B cell (primary cell): ENCODE results near the gene TRIM52. TPM values are rescaled to one million over a fixed set of nuclear protein-coding genes. Genes with fewer than 3 reads are reported as not detected.

Source experiments
- ATAC-seq: fragments of 200-7000 bp; cut with Tn5 transposase; one replicate; pipeline ENCODE4 v1.10.0; 2021; ENCODE audit warnings: low read depth, mild to moderate bottlenecking, moderate number of reproducible peaks, moderate library complexity
- CTCF ChIA-PET: fragments of 350-600 bp; sonication (Branson Sonifier 250); formaldehyde crosslinking; loops from one replicate; lab custom pipeline; 2021; ENCODE audit warnings: antibody characterized with exemption, inconsistent platforms; lab: Charles Lee
- POLR2A ChIA-PET: fragments of 350-600 bp; sonication (Branson Sonifier 250); formaldehyde crosslinking; loops from one replicate; lab custom pipeline; 2021; ENCODE audit warnings: antibody characterized with exemption; lab: Charles Lee
- DNase-seq: peaks from one replicate; pipeline ENCODE4 v3.0.0; 2013
- H2AFZ ChIP-seq: 2 replicates; pipeline ENCODE4 v1.6.1; 2012; ENCODE audit warnings: mild to moderate bottlenecking, low read depth, low read length; ENCODE audit not compliant: insufficient read depth, poor library complexity, severe bottlenecking
- H3K27ac ChIP-seq, 2 donors: 1 replicate in 1 of 2; 2 replicates in 1 of 2; pipeline ENCODE4 v1.5.1; 2012 to 2013; ENCODE audit warnings: low read length in 2 of 2, mild to moderate bottlenecking in 2 of 2, moderate library complexity in 1 of 2
- H3K27me3 ChIP-seq, 4 experiments: fragments of 200-600 bp in 1 of 4; sonication (generic) in 1 of 4; replicated peaks in 1 of 4; 1 replicate in 2 of 4; 2 replicates in 2 of 4; pipeline versions ENCODE4 v1.6.1 to v1.7.0; 2013 to 2016; ENCODE audit warnings: low read length in 3 of 4, mild to moderate bottlenecking in 2 of 4, mixed read lengths in 1 of 4, moderate library complexity in 1 of 4; ENCODE audit not compliant: insufficient read depth in 4 of 4, control insufficient read depth in 3 of 4; ENCODE audit errors: control extremely low read depth in 1 of 4
- H3K36me3 ChIP-seq, 2 experiments: replicated peaks in 1 of 2; 1 replicate in 1 of 2; 2 replicates in 1 of 2; pipeline versions ENCODE4 v1.6.1 to v1.7.1; 2013; ENCODE audit warnings: low read length in 1 of 2; ENCODE audit not compliant: insufficient read depth in 2 of 2, control insufficient read depth in 1 of 2; ENCODE audit errors: control extremely low read depth in 1 of 2, extremely low read depth in 1 of 2
- H3K4me1 ChIP-seq, 2 donors: fragments of 200-600 bp in 1 of 2; sonication (generic) in 1 of 2; 1 replicate in 1 of 2; 2 replicates in 1 of 2; pipeline versions ENCODE4 v1.5.1 to v1.6.1; 2013 to 2017; ENCODE audit warnings: low read length in 2 of 2; ENCODE audit not compliant: control insufficient read depth in 2 of 2, insufficient read depth in 2 of 2
- H3K4me2 ChIP-seq: replicated peaks from 2 replicates; pipeline ENCODE3; 2012; ENCODE audit warnings: mild to moderate bottlenecking, low read depth, low read length; ENCODE audit not compliant: poor library complexity, severe bottlenecking
- H3K4me3 ChIP-seq, 5 experiments: fragments of 200-600 bp in 1 of 5; sonication (generic) in 1 of 5; 1 replicate in 3 of 5; 2 replicates in 2 of 5; pipeline versions ENCODE4 v1.5.1 to v1.7.0; 2011 to 2016; ENCODE audit warnings: low read length in 4 of 5, mild to moderate bottlenecking in 4 of 5, low read depth in 2 of 5, control low read depth in 1 of 5, moderate library complexity in 1 of 5; ENCODE audit not compliant: insufficient read depth in 1 of 5; ENCODE audit errors: control extremely low read depth in 1 of 5, extremely low read depth in 1 of 5
- H3K79me2 ChIP-seq: fragments of 200-600 bp; sonication (generic); one replicate; pipeline ENCODE4 v1.6.0; 2016; ENCODE audit warnings: low read length; ENCODE audit not compliant: control insufficient read depth, insufficient read depth
- H3K9ac ChIP-seq: fragments of 200-600 bp; sonication (generic); 2 replicates; pipeline ENCODE4 v1.6.1; 2017; ENCODE audit warnings: mild to moderate bottlenecking, low read length, moderate library complexity
- H3K9me3 ChIP-seq, 3 donors: one replicate each; pipeline versions ENCODE4 v1.6.1 to v1.7.1; 2013; ENCODE audit warnings: low read length in 2 of 3; ENCODE audit not compliant: control insufficient read depth in 2 of 3, insufficient read depth in 1 of 3; ENCODE audit errors: control extremely low read depth in 1 of 3
- H4K20me1 ChIP-seq: 2 replicates; pipeline ENCODE4 v1.6.0; 2012; ENCODE audit warnings: mild to moderate bottlenecking, low read length; ENCODE audit not compliant: insufficient read depth, control insufficient read depth, poor library complexity, severe bottlenecking
- H3K27ac Mint-ChIP-seq: one replicate; pipeline ENCODE4 v1.8.0; 2021; ENCODE audit warnings: mixed read lengths
- H3K27me3 Mint-ChIP-seq: one replicate; pipeline ENCODE4 v1.8.0; 2021; ENCODE audit warnings: mixed read lengths
- H3K4me1 Mint-ChIP-seq: one replicate; pipeline ENCODE4 v1.8.0; 2021; ENCODE audit warnings: mixed read lengths
- H3K4me3 Mint-ChIP-seq: one replicate; pipeline ENCODE4 v1.8.0; 2021; ENCODE audit warnings: mixed read lengths
- H3K9me3 Mint-ChIP-seq: one replicate; pipeline ENCODE4 v1.8.0; 2022; ENCODE audit warnings: mixed read lengths; ENCODE audit not compliant: insufficient read depth
- CTCF ChIP-seq: fragments of 200-600 bp; IDR thresholded peaks from one replicate; pipeline ENCODE4 v1.8.0; 2022; ENCODE audit warnings: antibody characterized with exemption, mild to moderate bottlenecking
- EZH2 ChIP-seq: IDR thresholded peaks from 2 replicates; pipeline ENCODE4 v1.6.1; 2012; ENCODE audit warnings: borderline replicate concordance, low read depth, mild to moderate bottlenecking, moderate library complexity, low read length; ENCODE audit not compliant: insufficient read depth, poor library complexity, severe bottlenecking
- whole genome bisulfite sequencing: methylation state at CpG from one replicate; pipeline ENCODE4 v1.1.5; 2013; ENCODE audit warnings: missing lambda C conversion rate; ENCODE audit not compliant: insufficient coverage; 5-methylcytosine and 5-hydroxymethylcytosine counted together
- intact Hi-C: fragments of 100-400 bp; cut with micrococcal nuclease; formaldehyde crosslinking; loops from one replicate; pipeline ENCODE4 v1.10.0; 2022
- polyA plus RNA-seq: library from polyadenylated mRNA; depleted of rRNA; stranded (reverse); fragments of >200 nt; gene quantifications from 2 replicates; pipeline ENCODE4 v1.2.3, GENCODE V29; 2012
- total RNA-seq, 2 donors: library from RNA; stranded (reverse); fragments of 120-200 nt in 1 of 2; gene quantifications; 1 replicate in 1 of 2; 2 replicates in 1 of 2; pipeline versions ENCODE4 v1.2.3 to v1.2.4, GENCODE V29; 2013 to 2022

The TRIM52 gene
- total and polyA plus RNA-seq, 2 donors (not counting 1 experiment from before 2014, with no cell fraction given) = 29.9 to 61.3 TPM

GRCh38 chr5:181224390-181225229 is 36.3 kb downstream of the TRIM52 start:
- intact Hi-C loops = no loop called here
- H3K4me2 ChIP-seq = peak overlapping the region; percentile 95
- Mint-ChIP-seq H3K27me3 (no peaks in the 10 kb centered on the region), H3K4me3 (peak overlapping the region; percentile 94), H3K4me1 (peaks cover 54% of the 10 kb centered on the region), H3K27ac (peak overlapping the region; percentile 98), H3K9me3 (no peaks in the 10 kb centered on the region)
- peaks cover 48% of the 10 kb centered on the region for H3K79me2 ChIP-seq
- peak overlapping the region; percentile 89 for H2AFZ ChIP-seq
- peaks cover 18 to 34% of the 10 kb centered on the region in 2 donors for H3K4me1 ChIP-seq
- peak overlapping the region; percentile 79 for H3K9ac ChIP-seq
- H3K36me3 ChIP-seq = peaks cover 0 to 2% of the 10 kb centered on the region in 2 experiments
- ATAC-seq (no peak), DNase-seq (peak; percentile 66)
- H4K20me1 ChIP-seq = no peaks in the 10 kb centered on the region
- ChIA-PET CTCF (interaction anchor here (1.2 to 3.8 kb wide), 5 partner anchors 16 to 40 kb away, joined by 3 to 48 read pairs (median 9); partner anchors contain the start of genes RACK1 and TRIM52), POLR2A (interaction anchor here (1.9 to 3.5 kb wide), 4 partner anchors 17 to 37 kb away, joined by 13 to 74 read pairs (median 44); partner anchors contain the start of genes RACK1 and TRIM52)
- H3K4me3 ChIP-seq = peak overlapping the region; percentile 68 to 95 (median 89)
- WGBS = 44% methylated on average over 17 of the region's 22 CpGs
- H3K27ac ChIP-seq = peak overlapping the region; percentile 95
- no peaks in the 10 kb centered on the region for H3K27me3 ChIP-seq
- peaks cover 0 to 10% (median 0%) of the 10 kb centered on the region in 3 donors for H3K9me3 ChIP-seq
- TF ChIP-seq EZH2 = no peak
- TF ChIP-seq CTCF = no peak
